Endothelial cell of umbilical vein (primary cell): ENCODE data around the gene ABTB1. TPM values are rescaled to one million over a fixed set of nuclear protein-coding genes. Genes with fewer than 3 reads are reported as not detected.

Experiments used
- BruUV-seq: library from RNA; stranded (reverse); fragments of 400-500 nt; replicated peaks from 2 replicates; lab custom pipeline; 2021; lab: Mats Ljungman, UMichigan
- CTCF ChIA-PET: fragments of 300-600, 350-600 bp; sonication (Branson Sonifier 250); formaldehyde crosslinking; loops from one replicate; lab custom pipeline; 2021; ENCODE audit warnings: antibody characterized with exemption, inconsistent platforms; lab: Charles Lee
- POLR2A ChIA-PET: fragments of 300-600, 350-600 bp; sonication (Branson Sonifier 250); formaldehyde crosslinking; loops from one replicate; lab custom pipeline; 2021; ENCODE audit warnings: antibody characterized with exemption, inconsistent platforms; lab: Charles Lee
- DNase-seq: peaks from one replicate; pipeline ENCODE4 v3.0.0-alpha.2; 2011; ENCODE audit warnings: low read depth, low spot score
- FAIRE-seq: peaks from 2 replicates; lab custom pipeline; 2011; peaks lifted over from hg19 to GRCh38; lab: Jason Lieb, UNC
- H2AFZ ChIP-seq: 2 replicates; pipeline ENCODE4 v1.6.0; 2012; ENCODE audit warnings: low read depth, low read length, control low read depth, inconsistent platforms
- H3K27ac ChIP-seq: 2 replicates; pipeline ENCODE4 v1.5.1; 2011; ENCODE audit warnings: low read depth, mild to moderate bottlenecking, control low read depth, low read length, moderate library complexity; ENCODE audit not compliant: insufficient read depth
- H3K27me3 ChIP-seq, 2 experiments: 2 replicates each; pipeline versions ENCODE4 v1.6.0 to v1.6.1; 2011; ENCODE audit warnings: low read length in 2 of 2, mixed read lengths in 1 of 2; ENCODE audit not compliant: control insufficient read depth in 2 of 2, insufficient read depth in 2 of 2
- H3K36me3 ChIP-seq, 2 experiments: 2 replicates in 1 of 2; 3 replicates in 1 of 2; pipeline ENCODE4 v1.5.1; 2011; ENCODE audit warnings: low read length in 2 of 2, mild to moderate bottlenecking in 1 of 2, moderate library complexity in 1 of 2; ENCODE audit not compliant: control insufficient read depth in 2 of 2, insufficient read depth in 2 of 2; ENCODE audit errors: extremely low read depth in 1 of 2
- H3K4me1 ChIP-seq: 3 replicates; pipeline ENCODE4 v1.5.1; 2011; ENCODE audit warnings: mild to moderate bottlenecking, low read length; ENCODE audit not compliant: control insufficient read depth, insufficient read depth; ENCODE audit errors: extremely low read depth
- H3K4me2 ChIP-seq: 2 replicates; pipeline ENCODE4 v1.6.1; 2011; ENCODE audit warnings: low read length, control low read depth, mixed read lengths; ENCODE audit not compliant: insufficient read depth
- H3K4me3 ChIP-seq, 3 experiments: fragments of 200-600 bp in 1 of 3; sonication (generic), shearing (Covaris generic) in 1 of 3; replicated peaks in 1 of 3; 2 replicates each; pipeline ENCODE4 v1.5.1; 2011 to 2016; ENCODE audit warnings: control low read depth in 3 of 3, low read length in 3 of 3, mild to moderate bottlenecking in 2 of 3, inconsistent platforms in 1 of 3, low read depth in 1 of 3, moderate library complexity in 1 of 3; ENCODE audit not compliant: insufficient read depth in 1 of 3
- H3K79me2 ChIP-seq: 2 replicates; pipeline ENCODE4 v1.6.0; 2012; ENCODE audit warnings: low read length, inconsistent platforms; ENCODE audit not compliant: control insufficient read depth, insufficient read depth
- H3K9ac ChIP-seq: replicated peaks from 2 replicates; pipeline ENCODE3; 2011; ENCODE audit warnings: low read length, control low read depth; ENCODE audit not compliant: insufficient read depth; ENCODE audit errors: extremely low read depth
- H3K9me1 ChIP-seq: replicated peaks from 3 replicates; pipeline ENCODE4 v1.6.0; 2011; ENCODE audit warnings: mild to moderate bottlenecking, low read length; ENCODE audit not compliant: control insufficient read depth, insufficient read depth; ENCODE audit errors: extremely low read depth
- H3K9me3 ChIP-seq: replicated peaks from 2 replicates; pipeline ENCODE4 v1.5.1; 2012; ENCODE audit warnings: low read length, inconsistent platforms; ENCODE audit not compliant: control insufficient read depth, insufficient read depth
- H4K20me1 ChIP-seq: replicated peaks from 2 replicates; pipeline ENCODE3; 2011; ENCODE audit warnings: mild to moderate bottlenecking, low read length; ENCODE audit not compliant: control insufficient read depth, insufficient read depth; ENCODE audit errors: extremely low read depth
- EZH2 ChIP-seq: IDR thresholded peaks from 2 replicates; pipeline ENCODE4 v1.6.1; 2012; ENCODE audit warnings: borderline replicate concordance, low read depth, mild to moderate bottlenecking, moderate library complexity, low read length, inconsistent platforms; ENCODE audit not compliant: severe bottlenecking
- FOS ChIP-seq: IDR thresholded peaks from 2 replicates; pipeline ENCODE4 v1.6.1; 2011; ENCODE audit warnings: mild to moderate bottlenecking, low read length, moderate library complexity, borderline replicate concordance; ENCODE audit not compliant: insufficient read depth
- GATA2 ChIP-seq: IDR thresholded peaks from 2 replicates; pipeline ENCODE4 v1.7.0; 2011; ENCODE audit warnings: low read depth, mild to moderate bottlenecking, moderate library complexity, mixed read lengths, low read length; ENCODE audit not compliant: insufficient read length, insufficient read depth
- JUN ChIP-seq: IDR thresholded peaks from 2 replicates; pipeline ENCODE4 v1.6.1; 2011; ENCODE audit warnings: borderline replicate concordance, low read depth; ENCODE audit not compliant: insufficient read length, insufficient read depth
- MAX ChIP-seq: IDR thresholded peaks from 2 replicates; pipeline ENCODE4 v1.6.1; 2011; ENCODE audit not compliant: insufficient read depth, insufficient read length
- MYC ChIP-seq: IDR thresholded peaks from one replicate; pipeline ENCODE4 v1.6.1; 2011; ENCODE audit warnings: mild to moderate bottlenecking, low read depth, low read length
- POLR2A ChIP-seq: IDR thresholded peaks from 2 replicates; pipeline ENCODE4 v1.6.1; 2012; ENCODE audit warnings: low read depth, mild to moderate bottlenecking, control low read depth, low read length
- POLR2AphosphoS5 ChIP-seq: IDR thresholded peaks from 2 replicates; pipeline ENCODE4 v1.6.1; 2012; ENCODE audit warnings: low read depth, mild to moderate bottlenecking, control low read depth, low read length, moderate library complexity; ENCODE audit not compliant: insufficient read depth
- dilution Hi-C: fragments of 300-500 bp; cut with MboI; formaldehyde crosslinking; loops from one replicate; pipeline ENCODE4 v1.15.0; 2019; ENCODE audit warnings: low sequenced_read_pairs; ENCODE audit not compliant: extremely low pct_ligation_motif_present
- intact Hi-C: fragments of 100-400 bp; cut with micrococcal nuclease; formaldehyde crosslinking; loops from one replicate; pipeline ENCODE4 v1.10.0; 2022
- polyA plus RNA-seq, 4 experiments: library from polyadenylated mRNA; depleted of rRNA in 3 of 4; stranded (reverse) in 3 of 4; unstranded in 1 of 4; fragments of >200 nt; gene quantifications; 2 replicates each; pipeline versions ENCODE4 v1.2.1 to v1.2.3, GENCODE V29; 2011 to 2012; ENCODE audit warnings: missing spikeins in 1 of 4
- total RNA-seq: library from RNA; stranded (reverse); gene quantifications from 2 replicates; pipeline ENCODE4 v1.2.3, GENCODE V29; 2021
- TF ChIP-seq, protein P1 (sequence below), 2 donors: IDR thresholded peaks; 1 replicate in 1 of 2; 2 replicates in 1 of 2; pipeline ENCODE4 v1.5.1; 2011; ENCODE audit warnings: low read length in 2 of 2, mild to moderate bottlenecking in 2 of 2, moderate library complexity in 2 of 2, control low read depth in 1 of 2, inconsistent platforms in 1 of 2, low read depth in 1 of 2; ENCODE audit not compliant: insufficient read depth in 1 of 2; ENCODE audit errors: extremely low read depth in 1 of 2

ABTB1 gene
- total and polyA plus RNA-seq, 2 donors (not counting 3 experiments of a cell fraction or from before 2014, with no cell fraction given), result 15.2 to 25.1 TPM

- DNase-seq (no peak), FAIRE-seq (no peak)
- TF ChIP-seq POLR2AphosphoS5 (no peak), MAX (no peak), FOS (no peak), GATA2 (no peak), JUN (no peak), EZH2 (no peak), POLR2A (no peak), MYC (no peak)
- TF ChIP-seq, protein P1, sequence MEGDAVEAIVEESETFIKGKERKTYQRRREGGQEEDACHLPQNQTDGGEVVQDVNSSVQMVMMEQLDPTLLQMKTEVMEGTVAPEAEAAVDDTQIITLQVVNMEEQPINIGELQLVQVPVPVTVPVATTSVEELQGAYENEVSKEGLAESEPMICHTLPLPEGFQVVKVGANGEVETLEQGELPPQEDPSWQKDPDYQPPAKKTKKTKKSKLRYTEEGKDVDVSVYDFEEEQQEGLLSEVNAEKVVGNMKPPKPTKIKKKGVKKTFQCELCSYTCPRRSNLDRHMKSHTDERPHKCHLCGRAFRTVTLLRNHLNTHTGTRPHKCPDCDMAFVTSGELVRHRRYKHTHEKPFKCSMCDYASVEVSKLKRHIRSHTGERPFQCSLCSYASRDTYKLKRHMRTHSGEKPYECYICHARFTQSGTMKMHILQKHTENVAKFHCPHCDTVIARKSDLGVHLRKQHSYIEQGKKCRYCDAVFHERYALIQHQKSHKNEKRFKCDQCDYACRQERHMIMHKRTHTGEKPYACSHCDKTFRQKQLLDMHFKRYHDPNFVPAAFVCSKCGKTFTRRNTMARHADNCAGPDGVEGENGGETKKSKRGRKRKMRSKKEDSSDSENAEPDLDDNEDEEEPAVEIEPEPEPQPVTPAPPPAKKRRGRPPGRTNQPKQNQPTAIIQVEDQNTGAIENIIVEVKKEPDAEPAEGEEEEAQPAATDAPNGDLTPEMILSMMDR (IDR thresholded peaks at IDR 0.05; ENCODE audit: extremely low read depth in 1 of 2, insufficient read depth in 1 of 2, low read depth in 1 of 2, low read length in 2 of 2), result no peak
- Histone ChIP-seq H4K20me1 (no peaks in the 10 kb centered on the region), H3K4me2 (no peak overlapping the region), H3K4me3 (no peak overlapping the region), H3K9me3 (no peaks in the 10 kb centered on the region), H3K9ac (no peak overlapping the region), H3K9me1 (no peaks in the 10 kb centered on the region), H3K36me3 (peaks cover 0 to 3% of the 10 kb centered on the region in 2 experiments), H3K79me2 (no peaks in the 10 kb centered on the region), H2AFZ (no peak overlapping the region), H3K27ac (no peak overlapping the region), H3K27me3 (peaks cover 26 to 30% of the 10 kb centered on the region in 2 experiments), H3K4me1 (peaks cover 6% of the 10 kb centered on the region)
- CTCF ChIA-PET, result no interaction called here
- intact Hi-C loops, result no loop called here
- POLR2A ChIA-PET, result no interaction called here
- dilution Hi-C loops, result no loop called here
- no TSS peak for BruUV-seq
Observed at GRCh38 chr3:127625821-127626220, 46.9 kb upstream of the ABTB1 start.
